ENCODE results near the gene PDPN. TPM values are rescaled to one million over a fixed set of nuclear protein-coding genes. Genes with fewer than 3 reads are reported as not detected.

PDPN gene
- total and polyA plus RNA-seq, 2 of the 8 experiments (the other 6 are each of a cell fraction or from before 2014, with no cell fraction given) = 44.7 to 169 TPM

GRCh38 chr1:13623021-13623637 is 39.5 kb downstream of the PDPN start:
- POLR2A ChIA-PET (ENCODE audit: partially characterized antibody) = no interaction called here
- Histone ChIP-seq H3K4me1 (replicated peaks in 1 of 4; ENCODE audit: control insufficient read depth in 3 of 4, insufficient read depth in 4 of 4, low read length in 3 of 4) (no peaks in the 10 kb centered on the region; a peak in 1 of 7 replicates), H2AFZ (ENCODE audit: low read length) (no peak overlapping the region), H3K4ac (replicated peaks; ENCODE audit: insufficient read length, low read depth, low read length) (no peak overlapping the region), H3K4me2 (ENCODE audit: insufficient read depth in 1 of 2, low read depth in 2 of 2, low read length in 2 of 2) (no peak overlapping the region), H2BK15ac (ENCODE audit: low read length) (no peak overlapping the region), H4K5ac (ENCODE audit: insufficient read length, low read depth, low read length) (no peak overlapping the region), H3K36me3 (ENCODE audit: control insufficient read depth in 2 of 4, insufficient read depth in 4 of 4, low read length in 3 of 4) (peaks cover 0 to under 1% (median 0%) of the 10 kb centered on the region in 4 experiments; a peak in 1 of 8 replicates), H3K79me1 (ENCODE audit: low read depth, low read length) (no peaks in the 10 kb centered on the region; the same call in 1 of the 2 replicates), H2BK20ac (ENCODE audit: low read length) (no peak overlapping the region), H3K27ac (ENCODE audit: low read depth, low read length) (no peak overlapping the region), H4K91ac (replicated peaks; ENCODE audit: insufficient read length, low read length) (no peak overlapping the region), H3K18ac (ENCODE audit: extremely low read depth, low read length) (no peak overlapping the region), H3K79me2 (ENCODE audit: control insufficient read depth in 1 of 2, insufficient read depth in 2 of 2, low read length in 2 of 2) (no peaks in the 10 kb centered on the region), H2BK120ac (replicated peaks; ENCODE audit: low read depth, low read length) (no peak overlapping the region), H3K14ac (ENCODE audit: insufficient read length) (no peak overlapping the region), H4K20me1 (replicated peaks in 1 of 2; ENCODE audit: control insufficient read depth in 1 of 2, insufficient read depth in 2 of 2, low read length in 2 of 2) (no peaks in the 10 kb centered on the region), H3K56ac (replicated peaks; ENCODE audit: insufficient read length, low read depth, low read length) (no peak overlapping the region), H3K23ac (ENCODE audit: insufficient read length) (no peak overlapping the region), H3K9me3 (ENCODE audit: insufficient read depth in 2 of 2, low read depth in 1 of 2, low read length in 1 of 2) (no peaks in the 10 kb centered on the region), H3K9ac (replicated peaks in 1 of 4; ENCODE audit: extremely low read depth in 1 of 4, low read depth in 3 of 4, low read length in 3 of 4) (no peak overlapping the region), H4K8ac (ENCODE audit: extremely low read depth, insufficient read depth, low read length) (no peak overlapping the region), H3K27me3 (replicated peaks in 1 of 4; ENCODE audit: control insufficient read depth in 3 of 4, extremely low read depth in 1 of 4, insufficient read depth in 3 of 4, low read length in 3 of 4) (no peaks in the 10 kb centered on the region), H2BK5ac (ENCODE audit: low read depth, low read length) (no peak overlapping the region), H2BK12ac (ENCODE audit: low read depth, low read length) (no peak overlapping the region), H2AK5ac (ENCODE audit: low read depth, low read length) (no peak overlapping the region), H3K23me2 (ENCODE audit: low read depth, low read length) (no peaks in the 10 kb centered on the region), H3K4me3 (ENCODE audit: extremely low read depth in 1 of 4, insufficient read depth in 2 of 4, low read depth in 3 of 4, low read length in 4 of 4) (no peak overlapping the region)
- TF ChIP-seq MAX (IDR thresholded peaks at IDR 0.05) (no peak), JUND (IDR thresholded peaks at IDR 0.05; ENCODE audit: low read length) (no peak), SUZ12 (IDR thresholded peaks at IDR 0.05; ENCODE audit: low read length) (no peak), KDM4A (IDR thresholded peaks at IDR 0.05; ENCODE audit: low read depth, low read length, severe bottlenecking) (no peak), RBBP5 (IDR thresholded peaks at IDR 0.05; ENCODE audit: borderline replicate concordance, low read depth, low read length) (no peak), NRF1 (IDR thresholded peaks at IDR 0.05; ENCODE audit: low read depth, low read length) (no peak)
- CTCF ChIA-PET (ENCODE audit: partially characterized antibody) = interaction anchor here (1.5 kb wide), 1 partner anchor 42 kb away, joined by 8 read pairs; no protein-coding TSS in a partner anchor
- FAIRE-seq (no peak), DNase-seq (ENCODE audit: low read depth in 1 of 2, low spot score in 2 of 2) (no peak)
- WGBS, 2 experiments (ENCODE audit: extremely low coverage in 1 of 2, insufficient coverage in 1 of 2, insufficient read length in 1 of 2, insufficient replicate concordance in 2 of 2, low coverage in 1 of 2, low lambda C conversion rate in 2 of 2, missing lambda C conversion rate in 1 of 2) = 92% methylated on average over 9 of the region's 9 CpGs; no CpG with 5 or more reads in 1 of the 2 experiments
